Kasumi-1 (cell line): Measurements from ENCODE around the gene BCL10.

ENCODE experiments used
- DNase-seq, 2 experiments: peaks; one replicate each; lab custom pipeline; 2025; lab: John Stamatoyannopoulos, UW

Gene BCL10

GRCh38 chr1:85276215-85276977 lies at the start of gene BCL10:
TSS of gene BCL10 (minus strand) at chr1:85276632. CDS start at chr1:85276352, 280 bp downstream.
- DNase-seq, result peak; percentile 97

GRCh38 chr1:85325920-85326319 lies 49.5 kb upstream of the BCL10 start:
- no peak for DNase-seq

- DNase-seq, result no peak
Observed at GRCh38 chr1:85323770-85324169, 47.3 kb upstream of the BCL10 start.

GRCh38 chr1:85322655-85323054 lies 46.2 kb upstream of the BCL10 start:
- DNase-seq, result no peak

GRCh38 chr1:85321237-85321964 lies 45.0 kb upstream of the BCL10 start:
- DNase-seq, result no peak

GRCh38 chr1:85320371-85321131 lies 44.1 kb upstream of the BCL10 start:
- no peak for DNase-seq

GRCh38 chr1:85319931-85320330 lies 43.5 kb upstream of the BCL10 start:
- DNase-seq, result no peak

- no peak for DNase-seq
Observed at GRCh38 chr1:85319491-85319890, 43.1 kb upstream of the BCL10 start.

- no peak for DNase-seq
Observed at GRCh38 chr1:85318217-85318616, 41.8 kb upstream of the BCL10 start.

- no peak for DNase-seq
Observed at GRCh38 chr1:85317560-85317959, 41.1 kb upstream of the BCL10 start.

- no peak for DNase-seq
Observed at GRCh38 chr1:85316321-85316720, 39.9 kb upstream of the BCL10 start.

GRCh38 chr1:85315789-85316188 lies 39.4 kb upstream of the BCL10 start:
- DNase-seq, result no peak

GRCh38 chr1:85314726-85315125 lies 38.3 kb upstream of the BCL10 start:
- no peak for DNase-seq

GRCh38 chr1:85313888-85314696 lies 37.7 kb upstream of the BCL10 start:
- no peak for DNase-seq

GRCh38 chr1:85311818-85312217 lies 35.4 kb upstream of the BCL10 start:
- DNase-seq, result no peak

GRCh38 chr1:85308833-85309350 lies 32.5 kb upstream of the BCL10 start:
- DNase-seq, result no peak

GRCh38 chr1:85307987-85308832 lies 31.8 kb upstream of the BCL10 start:
- DNase-seq, result peak; percentile 78 to 88

- no peak for DNase-seq
Observed at GRCh38 chr1:85306236-85306635, 29.8 kb upstream of the BCL10 start.

GRCh38 chr1:85303440-85304162 lies 27.2 kb upstream of the BCL10 start:
- DNase-seq, result no peak

GRCh38 chr1:85300140-85300539 lies 23.7 kb upstream of the BCL10 start:
- no peak for DNase-seq
